ENCODE measurements around the gene MED16.

The MED16 gene

GRCh38 chr19:924553-925086 is 31.6 kb upstream of the MED16 start:
- Mint-ChIP-seq H3K4me3 (peak overlapping the region; percentile 90 to 92), H3K4me1 (peaks cover 17 to 51% of the 10 kb centered on the region in 2 donors), H3K36me3 (peaks cover 4 to 6% of the 10 kb centered on the region in 2 donors), H3K9me3 (no peaks in the 10 kb centered on the region), H3K27ac (peak overlapping the region; percentile 94), H3K27me3 (no peaks in the 10 kb centered on the region)
- DNase-seq, result no peak
- ATAC-seq (replicated peaks), result no peak

GRCh38 chr19:920051-920864 is 27.3 kb upstream of the MED16 start:
- peak overlapping the region; percentile 86 for H3K27ac Mint-ChIP-seq
- H3K4me3 Mint-ChIP-seq, result peak overlapping the region; percentile 69 to 71
- peaks cover 0 to 22% of the 10 kb centered on the region in 2 donors for H3K27me3 Mint-ChIP-seq

GRCh38 chr19:919199-920050 is 26.4 kb upstream of the MED16 start:
- H3K36me3 Mint-ChIP-seq, result no peaks in the 10 kb centered on the region
- peaks cover 21 to 46% of the 10 kb centered on the region in 2 donors for H3K4me1 Mint-ChIP-seq
- H3K4me3 Mint-ChIP-seq, result peak overlapping the region; percentile 61 to 76
- DNase-seq (no peak), ATAC-seq (replicated peaks) (peak; percentile 24 to 25)
- H3K27ac Mint-ChIP-seq, result peak overlapping the region; percentile 56
- H3K27me3 Mint-ChIP-seq, result peaks cover 0 to 29% of the 10 kb centered on the region in 2 donors
- H3K9me3 Mint-ChIP-seq, result no peaks in the 10 kb centered on the region

More at GRCh38 chr19:920051-920864, 27.3 kb upstream of the MED16 start:
- peaks cover 23 to 45% of the 10 kb centered on the region in 2 donors for H3K4me1 Mint-ChIP-seq
- ATAC-seq (replicated peaks) (peak; percentile 44 to 50), DNase-seq (peak; percentile 63)
- H3K9me3 Mint-ChIP-seq, result no peaks in the 10 kb centered on the region
- H3K36me3 Mint-ChIP-seq, result no peaks in the 10 kb centered on the region

- H3K9me3 Mint-ChIP-seq, result no peaks in the 10 kb centered on the region
- H3K36me3 Mint-ChIP-seq, result no peaks in the 10 kb centered on the region
- H3K4me1 Mint-ChIP-seq, result peaks cover 18 to 40% of the 10 kb centered on the region in 2 donors
- DNase-seq (no peak), ATAC-seq (replicated peaks) (no peak)
- H3K4me3 Mint-ChIP-seq, result peak overlapping the region; percentile 61 to 76
- H3K27me3 Mint-ChIP-seq, result peaks cover 0 to 29% of the 10 kb centered on the region in 2 donors
- H3K27ac Mint-ChIP-seq, result no peak overlapping the region
These were observed 25.7 kb upstream of the MED16 start for GRCh38 chr19:918481-919198.

- DNase-seq (no peak), ATAC-seq (replicated peaks) (no peak)
- Mint-ChIP-seq H3K4me1 (peaks cover 15 to 36% of the 10 kb centered on the region in 2 donors), H3K4me3 (peak overlapping the region; percentile 56 to 78), H3K9me3 (no peaks in the 10 kb centered on the region), H3K36me3 (no peaks in the 10 kb centered on the region), H3K27me3 (peaks cover 0 to 29% of the 10 kb centered on the region in 2 donors), H3K27ac (peak overlapping the region; percentile 37)
These were observed 25.1 kb upstream of the MED16 start for GRCh38 chr19:918152-918437.

GRCh38 chr19:917323-918151 is 24.6 kb upstream of the MED16 start, which contains the start of gene KISS1R:
KISS1R (plus strand) TSS chr19:917333; CDS start chr19:917503, 170 bp downstream.
- ATAC-seq (replicated peaks), result peak; percentile 17 to 31
- H3K4me1 Mint-ChIP-seq, result peaks cover 15 to 35% of the 10 kb centered on the region in 2 donors
- no peaks in the 10 kb centered on the region for H3K9me3 Mint-ChIP-seq
- peak within 1 kb of the TSS; percentile 56 to 78 for H3K4me3 Mint-ChIP-seq
- peak within 1 kb of the TSS; percentile 37 for H3K27ac Mint-ChIP-seq
- peak; percentile 58 for DNase-seq
- no peaks in the 10 kb centered on the region for H3K36me3 Mint-ChIP-seq
- peaks cover 0 to 29% of the 10 kb centered on the region in 2 donors for H3K27me3 Mint-ChIP-seq

- Mint-ChIP-seq H3K9me3 (no peaks in the 10 kb centered on the region), H3K4me3 (peak overlapping the region; percentile 39 to 48), H3K4me1 (peaks cover 15 to 29% of the 10 kb centered on the region in 2 donors), H3K27me3 (peaks cover 0 to 29% of the 10 kb centered on the region in 2 donors), H3K27ac (peak overlapping the region; percentile 5), H3K36me3 (no peaks in the 10 kb centered on the region)
- ATAC-seq (replicated peaks), result no peak
- no peak for DNase-seq
These were observed 23.8 kb upstream of the MED16 start for GRCh38 chr19:916645-917322.

- Mint-ChIP-seq H3K9me3 (no peaks in the 10 kb centered on the region), H3K27me3 (peaks cover 0 to 16% of the 10 kb centered on the region in 2 donors), H3K4me3 (peak within 1 kb of the TSS; percentile 91 to 92), H3K27ac (peak within 1 kb of the TSS; percentile 97), H3K4me1 (peaks cover 15 to 32% of the 10 kb centered on the region in 2 donors), H3K36me3 (peaks cover 3 to 11% of the 10 kb centered on the region in 2 donors)
- DNase-seq (peak; percentile 75), ATAC-seq (replicated peaks) (peak; percentile 72 to 81)
These were observed 20.2 kb upstream of the MED16 start, which contains the start of gene R3HDM4 for GRCh38 chr19:913080-913748. R3HDM4 (minus strand) TSS chr19:913219; CDS start chr19:913157, 62 bp downstream.

GRCh38 chr19:912181-913079 is 19.4 kb upstream of the MED16 start:
- Mint-ChIP-seq H3K27me3 (peaks cover 0 to 12% of the 10 kb centered on the region in 2 donors), H3K36me3 (peaks cover 3 to 14% of the 10 kb centered on the region in 2 donors), H3K27ac (peak overlapping the region; percentile 97), H3K4me1 (peaks cover 16 to 40% of the 10 kb centered on the region in 2 donors), H3K9me3 (no peaks in the 10 kb centered on the region), H3K4me3 (peak overlapping the region; percentile 91 to 92)
- ATAC-seq (replicated peaks) (no peak), DNase-seq (no peak)

- Mint-ChIP-seq H3K9me3 (no peaks in the 10 kb centered on the region), H3K27me3 (peaks cover 0 to 6% of the 10 kb centered on the region in 2 donors), H3K4me1 (peaks cover 25 to 50% of the 10 kb centered on the region in 2 donors), H3K36me3 (peaks cover 5 to 16% of the 10 kb centered on the region in 2 donors), H3K4me3 (peak overlapping the region; percentile 68 to 69), H3K27ac (peak overlapping the region; percentile 31)
- DNase-seq (no peak), ATAC-seq (replicated peaks) (no peak)
These were observed 18.4 kb upstream of the MED16 start for GRCh38 chr19:911197-912033.

Measured in stimulated activated naive B cell treated with anti-CD40 and anti-IgM and Interleukin-4, amounts not matched to agents 10 μg/mL and 1 μg/mL and 100 μg/mL, for 72 hours (primary cell).